ENCODE data around the gene CLCN4.

Gene CLCN4

GRCh38 chrX:10166248-10166716, 9.5 kb downstream of the CLCN4 start:
- DNase-seq, result no peak

- DNase-seq, result peak in 43 of 56 donors; percentile 2 to 71 (median 28)
Observed at GRCh38 chrX:10166731-10167151, 10.0 kb downstream of the CLCN4 start.

- DNase-seq, result no peak
Observed at GRCh38 chrX:10167573-10167972, 10.8 kb downstream of the CLCN4 start.

GRCh38 chrX:10168226-10168625, 11.5 kb downstream of the CLCN4 start:
- peak in 1 of 56 donors; percentile 11 for DNase-seq

- DNase-seq, result no peak
Observed at GRCh38 chrX:10169175-10169574, 12.4 kb downstream of the CLCN4 start.

GRCh38 chrX:10171249-10171648, 14.5 kb downstream of the CLCN4 start:
- no peak for DNase-seq

GRCh38 chrX:10172877-10173276, 16.1 kb downstream of the CLCN4 start:
- DNase-seq, result no peak

- peak in 24 of 56 donors; percentile 1 to 60 (median 14) for DNase-seq
Observed at GRCh38 chrX:10173331-10173900, 16.6 kb downstream of the CLCN4 start.

- DNase-seq, result no peak
Observed at GRCh38 chrX:10174051-10174450, 17.3 kb downstream of the CLCN4 start.

GRCh38 chrX:10174810-10175209, 18.0 kb downstream of the CLCN4 start:
- DNase-seq, result no peak

GRCh38 chrX:10175319-10175871, 18.6 kb downstream of the CLCN4 start:
- DNase-seq, result peak in 1 of 56 donors; percentile 45

GRCh38 chrX:10176121-10177003, 19.6 kb downstream of the CLCN4 start:
- peak in 1 of 56 donors; percentile 14 for DNase-seq

- no peak for DNase-seq
Observed at GRCh38 chrX:10177004-10177396, 20.2 kb downstream of the CLCN4 start.

- no peak for DNase-seq
Observed at GRCh38 chrX:10177601-10178000, 20.8 kb downstream of the CLCN4 start.

- no peak for DNase-seq
Observed at GRCh38 chrX:10178866-10179463, 22.2 kb downstream of the CLCN4 start.

GRCh38 chrX:10183760-10184159, 27.0 kb downstream of the CLCN4 start:
- no peak for DNase-seq

GRCh38 chrX:10184411-10184810, 27.6 kb downstream of the CLCN4 start:
- DNase-seq, result no peak

GRCh38 chrX:10186355-10186754, 29.6 kb downstream of the CLCN4 start:
- DNase-seq, result no peak

GRCh38 chrX:10187421-10187820, 30.6 kb downstream of the CLCN4 start:
- no peak for DNase-seq

- peak in 51 of 56 donors; percentile 2 to 83 (median 50) for DNase-seq
Observed at GRCh38 chrX:10189317-10190268, 32.8 kb downstream of the CLCN4 start.

GRCh38 chrX:10190367-10190766, 33.6 kb downstream of the CLCN4 start:
- DNase-seq, result peak in 9 of 56 donors; percentile 0 to 40 (median 11)

Measured in nucleus accumbens (tissue), 56 donors.